ENCODE measurements around the gene GUCY1A2. TPM values are rescaled to one million over a fixed set of nuclear protein-coding genes. Genes with fewer than 3 reads are reported as not detected.

The GUCY1A2 gene
- total and polyA plus RNA-seq, 2 donors from 2014 or later = 0.75 to 16.1 TPM

GRCh38 chr11:107017104-107017432 lies 1.2 kb downstream of the GUCY1A2 start:
- no peaks in the 10 kb centered on the region for H3K9me3 ChIP-seq (ENCODE audit: control insufficient read depth in 2 of 3, insufficient read depth in 1 of 3, low read length in 3 of 3)
- peak overlapping the region; percentile 36 to 55 (median 36) for H3K4me3 ChIP-seq (ENCODE audit: low read length in 3 of 3)
- TF ChIP-seq, protein P1, sequence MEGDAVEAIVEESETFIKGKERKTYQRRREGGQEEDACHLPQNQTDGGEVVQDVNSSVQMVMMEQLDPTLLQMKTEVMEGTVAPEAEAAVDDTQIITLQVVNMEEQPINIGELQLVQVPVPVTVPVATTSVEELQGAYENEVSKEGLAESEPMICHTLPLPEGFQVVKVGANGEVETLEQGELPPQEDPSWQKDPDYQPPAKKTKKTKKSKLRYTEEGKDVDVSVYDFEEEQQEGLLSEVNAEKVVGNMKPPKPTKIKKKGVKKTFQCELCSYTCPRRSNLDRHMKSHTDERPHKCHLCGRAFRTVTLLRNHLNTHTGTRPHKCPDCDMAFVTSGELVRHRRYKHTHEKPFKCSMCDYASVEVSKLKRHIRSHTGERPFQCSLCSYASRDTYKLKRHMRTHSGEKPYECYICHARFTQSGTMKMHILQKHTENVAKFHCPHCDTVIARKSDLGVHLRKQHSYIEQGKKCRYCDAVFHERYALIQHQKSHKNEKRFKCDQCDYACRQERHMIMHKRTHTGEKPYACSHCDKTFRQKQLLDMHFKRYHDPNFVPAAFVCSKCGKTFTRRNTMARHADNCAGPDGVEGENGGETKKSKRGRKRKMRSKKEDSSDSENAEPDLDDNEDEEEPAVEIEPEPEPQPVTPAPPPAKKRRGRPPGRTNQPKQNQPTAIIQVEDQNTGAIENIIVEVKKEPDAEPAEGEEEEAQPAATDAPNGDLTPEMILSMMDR (IDR thresholded peaks at IDR 0.05; ENCODE audit: borderline replicate concordance, extremely low read depth, insufficient read depth) = no peak
- peaks cover 0 to 7% (median 0%) of the 10 kb centered on the region in 3 donors for H3K4me1 ChIP-seq (ENCODE audit: control insufficient read depth in 2 of 3, insufficient read depth in 2 of 3, low read depth in 1 of 3, low read length in 3 of 3)
- DNase-seq (no peak), FAIRE-seq (no peak)
- H3K9ac ChIP-seq (ENCODE audit: low read length in 3 of 3) = no peak overlapping the region
- intact Hi-C loops (cut with DNase I) = no loop called here
- H3K27ac ChIP-seq (ENCODE audit: low read depth in 2 of 2, low read length in 2 of 2) = no peak overlapping the region
- no peaks in the 10 kb centered on the region for H3K36me3 ChIP-seq (ENCODE audit: control insufficient read depth in 2 of 3, insufficient read depth in 3 of 3, low read length in 3 of 3)
- H3K27me3 ChIP-seq (ENCODE audit: control insufficient read depth, insufficient read depth, low read length) = peaks cover 2% of the 10 kb centered on the region

DNA sequence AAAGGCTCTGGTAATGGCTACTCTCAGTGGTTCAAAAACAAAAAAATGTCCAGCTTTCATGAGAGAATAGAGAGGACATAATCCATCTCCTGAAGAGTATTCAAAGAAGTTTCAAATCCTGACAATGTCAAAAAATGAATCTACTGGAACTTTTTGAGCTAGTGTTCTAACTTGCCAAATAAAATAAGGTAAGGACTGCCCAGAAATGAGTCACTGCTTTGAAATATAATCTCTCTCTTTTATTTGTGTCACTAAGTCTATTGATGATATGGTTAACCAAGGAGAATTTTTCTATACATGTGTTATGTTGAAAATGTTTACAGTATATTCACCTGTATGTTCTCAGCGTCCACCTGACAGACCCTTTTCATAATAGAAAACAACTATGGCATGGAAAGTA lies 3.4 kb downstream of the GUCY1A2 start:
- intact Hi-C loops (cut with DNase I) = no loop called here
- TF ChIP-seq, protein P1 (IDR thresholded peaks at IDR 0.05; ENCODE audit: borderline replicate concordance, extremely low read depth, insufficient read depth) = no peak
- peaks cover 0 to 7% (median 0%) of the 10 kb centered on the region in 3 donors for H3K4me1 ChIP-seq (ENCODE audit: control insufficient read depth in 2 of 3, insufficient read depth in 2 of 3, low read depth in 1 of 3, low read length in 3 of 3)
- FAIRE-seq (no peak), DNase-seq (no peak)
- H3K9me3 ChIP-seq (ENCODE audit: control insufficient read depth in 2 of 3, insufficient read depth in 1 of 3, low read length in 3 of 3) = no peaks in the 10 kb centered on the region
- H3K27ac ChIP-seq (ENCODE audit: low read depth in 2 of 2, low read length in 2 of 2) = no peak overlapping the region
- H3K9ac ChIP-seq (ENCODE audit: low read length in 3 of 3) = no peak overlapping the region
- H3K36me3 ChIP-seq (ENCODE audit: control insufficient read depth in 2 of 3, insufficient read depth in 3 of 3, low read length in 3 of 3) = no peaks in the 10 kb centered on the region
- no peak overlapping the region for H3K4me3 ChIP-seq (ENCODE audit: low read length in 3 of 3)
- peaks cover 2% of the 10 kb centered on the region for H3K27me3 ChIP-seq (ENCODE audit: control insufficient read depth, insufficient read depth, low read length)

GRCh38 chr11:107011977-107012376 lies 6.3 kb downstream of the GUCY1A2 start:
- intact Hi-C loops (cut with DNase I) = no loop called here
- TF ChIP-seq, protein P1 (IDR thresholded peaks at IDR 0.05; ENCODE audit: borderline replicate concordance, extremely low read depth, insufficient read depth) = no peak
- H3K4me1 ChIP-seq (ENCODE audit: control insufficient read depth in 2 of 3, insufficient read depth in 2 of 3, low read depth in 1 of 3, low read length in 3 of 3) = no peaks in the 10 kb centered on the region
- no peaks in the 10 kb centered on the region for H3K36me3 ChIP-seq (ENCODE audit: control insufficient read depth in 2 of 3, insufficient read depth in 3 of 3, low read length in 3 of 3)
- DNase-seq (no peak), FAIRE-seq (no peak)
- H3K9ac ChIP-seq (ENCODE audit: low read length in 3 of 3) = no peak overlapping the region
- no peak overlapping the region for H3K4me3 ChIP-seq (ENCODE audit: low read length in 3 of 3)
- no peak overlapping the region for H3K27ac ChIP-seq (ENCODE audit: low read depth in 2 of 2, low read length in 2 of 2)
- H3K9me3 ChIP-seq (ENCODE audit: control insufficient read depth in 2 of 3, insufficient read depth in 1 of 3, low read length in 3 of 3) = no peaks in the 10 kb centered on the region
- no peaks in the 10 kb centered on the region for H3K27me3 ChIP-seq (ENCODE audit: control insufficient read depth, insufficient read depth, low read length)

DNA sequence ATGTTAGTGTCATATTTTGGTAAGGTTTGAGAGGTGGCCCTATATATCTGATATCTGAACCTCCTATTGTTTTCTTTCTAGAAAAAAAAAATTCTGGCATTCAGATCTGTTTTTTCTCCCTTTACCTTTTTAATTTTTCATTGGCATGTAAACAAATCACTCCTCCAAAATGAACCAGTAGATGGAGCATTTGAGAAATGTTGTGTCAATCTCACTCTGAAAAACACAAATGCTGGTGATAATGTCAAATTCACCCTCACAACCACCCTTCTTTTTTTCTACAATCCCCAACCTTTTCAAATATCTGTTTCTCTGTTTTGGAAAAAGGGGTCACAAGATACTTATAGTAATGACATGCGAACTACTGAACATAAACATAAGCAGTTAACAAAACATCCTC lies 9.1 kb downstream of the GUCY1A2 start:
- intact Hi-C loops (cut with DNase I) = no loop called here
- Histone ChIP-seq H3K9me3 (ENCODE audit: control insufficient read depth in 2 of 3, insufficient read depth in 1 of 3, low read length in 3 of 3) (no peaks in the 10 kb centered on the region), H3K36me3 (ENCODE audit: control insufficient read depth in 2 of 3, insufficient read depth in 3 of 3, low read length in 3 of 3) (no peaks in the 10 kb centered on the region), H3K27me3 (ENCODE audit: control insufficient read depth, insufficient read depth, low read length) (no peaks in the 10 kb centered on the region), H3K4me3 (ENCODE audit: low read length in 3 of 3) (no peak overlapping the region), H3K27ac (ENCODE audit: low read depth in 2 of 2, low read length in 2 of 2) (no peak overlapping the region), H3K9ac (ENCODE audit: low read length in 3 of 3) (no peak overlapping the region), H3K4me1 (ENCODE audit: control insufficient read depth in 2 of 3, insufficient read depth in 2 of 3, low read depth in 1 of 3, low read length in 3 of 3) (no peaks in the 10 kb centered on the region)
- FAIRE-seq = no peak
- DNase-seq = no peak
- TF ChIP-seq, protein P1 (IDR thresholded peaks at IDR 0.05; ENCODE audit: borderline replicate concordance, extremely low read depth, insufficient read depth) = no peak
